ENCODE data around the gene SLC8B1. TPM values are rescaled to one million over a fixed set of nuclear protein-coding genes. Genes with fewer than 3 reads are reported as not detected.

SLC8B1 gene
- polyA plus RNA-seq, 2 of the 4 experiments (the other 2 are of a cell fraction): 11.0 to 11.3 TPM

GRCh38 chr12:113284751-113285150, 50.2 kb downstream of the SLC8B1 start:
- ChIA-PET POLR2A (no interaction called here), CTCF (interaction anchor here (0.6 kb wide), 2 partner anchors 24 to 55 kb away, joined by 3 to 4 read pairs; no protein-coding TSS in a partner anchor)
- TF ChIP-seq NPAS2 (CRISPR knock-in tag; IDR thresholded peaks at IDR 0.05; ENCODE audit: borderline replicate concordance) (no peak), EHF (CRISPR knock-in tag; IDR thresholded peaks at IDR 0.05) (no peak), TFCP2L1 (CRISPR knock-in tag; IDR thresholded peaks at IDR 0.05) (no peak), FOSB (CRISPR knock-in tag; IDR thresholded peaks at IDR 0.05) (no peak), RCOR1 (IDR thresholded peaks at IDR 0.05; ENCODE audit: low read depth, low read length) (no peak), HMGXB4 (CRISPR knock-in tag; IDR thresholded peaks at IDR 0.05; ENCODE audit: borderline replicate concordance) (no peak), POLR2AphosphoS2 (conservative IDR thresholded peaks at IDR 0.05; ENCODE audit: low read length) (no peak), ZFP36 (IDR thresholded peaks at IDR 0.05; ENCODE audit: borderline replicate concordance, partially characterized antibody) (no peak), ELK1 (IDR thresholded peaks at IDR 0.05; ENCODE audit: low read depth, low read length) (no peak), EP300 (IDR thresholded peaks at IDR 0.05) (no peak), FOXS1 (CRISPR knock-in tag; IDR thresholded peaks at IDR 0.05) (no peak), MAZ (IDR thresholded peaks at IDR 0.05; ENCODE audit: borderline replicate concordance, low read depth, low read length) (no peak)
- ATAC-seq: no peak
- WGBS (ENCODE audit: missing lambda C conversion rate): 90% methylated on average over 13 of the region's 13 CpGs
- H3K4me3 ChIP-seq: no peak overlapping the region
- no peaks in the 10 kb centered on the region for H3K9me3 ChIP-seq
- DNase-seq (ENCODE audit: low read depth in 1 of 2, low spot score in 1 of 2): no peak
- FAIRE-seq: no peak
- no peak overlapping the region for H3K27ac ChIP-seq
- no peaks in the 10 kb centered on the region for H3K4me1 ChIP-seq
- no peak overlapping the region for H3K4me2 ChIP-seq

GRCh38 chr12:113278633-113279032, 56.3 kb downstream of the SLC8B1 start:
- no peak overlapping the region for H3K27ac ChIP-seq
- no peak for DNase-seq (ENCODE audit: low read depth in 1 of 2, low spot score in 1 of 2)
- ChIA-PET CTCF (no interaction called here), POLR2A (no interaction called here)
- no peak for TF ChIP-seq NR3C1 (IDR thresholded peaks at IDR 0.05)
- no peak for TF ChIP-seq JUNB (IDR thresholded peaks at IDR 0.05)
- TF ChIP-seq BHLHE40 (IDR thresholded peaks at IDR 0.05; ENCODE audit: low read depth, low read length): no peak
- TF ChIP-seq TFCP2L1 (CRISPR knock-in tag; IDR thresholded peaks at IDR 0.05): no peak
- TF ChIP-seq EHMT2 (IDR thresholded peaks at IDR 0.05; ENCODE audit: low read depth): no peak
- no peak for TF ChIP-seq PHF8 (IDR thresholded peaks at IDR 0.05; ENCODE audit: borderline replicate concordance, low read depth)
- TF ChIP-seq ZNF302 (CRISPR knock-in tag; IDR thresholded peaks at IDR 0.05): no peak
- no peak for TF ChIP-seq MYC (IDR thresholded peaks at IDR 0.05; ENCODE audit: borderline replicate concordance, low read length)
- no peak for TF ChIP-seq GATA3 (IDR thresholded peaks at IDR 0.05; ENCODE audit: borderline replicate concordance)
- TF ChIP-seq POLR2A (IDR thresholded peaks at IDR 0.05; ENCODE audit: low read length): no peak
- TF ChIP-seq E2F6 (IDR thresholded peaks at IDR 0.05; ENCODE audit: borderline replicate concordance, low read depth): no peak
- TF ChIP-seq CHD2 (IDR thresholded peaks at IDR 0.05; ENCODE audit: low read length, partially characterized antibody): no peak
- TF ChIP-seq HOXB13 (CRISPR knock-in tag; IDR thresholded peaks at IDR 0.05; ENCODE audit: low read depth): no peak
- no peak for TF ChIP-seq HEYL (CRISPR knock-in tag; IDR thresholded peaks at IDR 0.05)
- TF ChIP-seq RNF2 (IDR thresholded peaks at IDR 0.05; ENCODE audit: borderline replicate concordance, low read depth): no peak
- TF ChIP-seq TP53 (CRISPR knock-in tag; IDR thresholded peaks at IDR 0.05): no peak
- no peak for TF ChIP-seq HOXB5 (CRISPR knock-in tag; IDR thresholded peaks at IDR 0.05)
- no peak for TF ChIP-seq NFE2L2 (conservative IDR thresholded peaks at IDR 0.05; ENCODE audit: low read length)
- no peak for FAIRE-seq
- peak in 1 of 2 experiments; percentile 33; a peak in 1 of 6 replicates for ATAC-seq
- no peaks in the 10 kb centered on the region for H3K4me1 ChIP-seq
- 85% methylated on average over 5 of the region's 5 CpGs for WGBS (ENCODE audit: missing lambda C conversion rate)
- H3K9me3 ChIP-seq: no peaks in the 10 kb centered on the region
- H3K4me2 ChIP-seq: no peak overlapping the region
- H3K4me3 ChIP-seq: no peak overlapping the region
